ENCODE results near the gene DRD4. TPM values are rescaled to one million over a fixed set of nuclear protein-coding genes. Genes with fewer than 3 reads are reported as not detected.

The DRD4 gene
- total RNA-seq, 4 donors from 2014 or later, result not detected

GRCh38 chr11:590997-591396 is 46.1 kb upstream of the DRD4 start:
- H3K36me3 ChIP-seq, result peaks cover 0 to 69% of the 10 kb centered on the region in 2 donors
- in situ Hi-C loops (cut with MboI; ENCODE audit: low sequenced_read_pairs in 4 of 4), result no loop called here

GRCh38 chr11:592501-592900 is 44.6 kb upstream of the DRD4 start:
- Histone ChIP-seq H3K4me1 (no peaks in the 10 kb centered on the region), H3K36me3 (peaks cover 0 to 70% of the 10 kb centered on the region in 2 donors), H3K27me3 (no peaks in the 10 kb centered on the region), H3K4me3 (no peak overlapping the region), H3K9me3 (no peaks in the 10 kb centered on the region), H3K27ac (no peak overlapping the region)
- ATAC-seq, result no peak
- TF ChIP-seq POLR2A (IDR thresholded peaks at IDR 0.05), result no peak
- no peak for TF ChIP-seq CTCF (IDR thresholded peaks at IDR 0.05 in 4 of 5, conservative IDR thresholded peaks at IDR 0.05 in 1 of 5)
- DNase-seq, result no peak
- in situ Hi-C loops (cut with MboI; ENCODE audit: low sequenced_read_pairs in 4 of 4), result no loop called here
- intact Hi-C loops (cut with DNase I; ENCODE audit: low total_unique reads), result no loop called here

More at GRCh38 chr11:590997-591396, 46.1 kb upstream of the DRD4 start:
- TF ChIP-seq POLR2A (IDR thresholded peaks at IDR 0.05) (no peak), CTCF (IDR thresholded peaks at IDR 0.05 in 4 of 5, conservative IDR thresholded peaks at IDR 0.05 in 1 of 5) (no peak)
- no peaks in the 10 kb centered on the region for H3K4me1 ChIP-seq
- H3K9me3 ChIP-seq, result no peaks in the 10 kb centered on the region
- no peak overlapping the region for H3K27ac ChIP-seq
- DNase-seq (no peak), ATAC-seq (no peak)
- intact Hi-C loops (cut with DNase I; ENCODE audit: low total_unique reads), result no loop called here
- no peak overlapping the region for H3K4me3 ChIP-seq
- H3K27me3 ChIP-seq, result no peaks in the 10 kb centered on the region

- ATAC-seq (no peak), DNase-seq (no peak)
- H3K36me3 ChIP-seq, result peaks cover 0 to 70% of the 10 kb centered on the region in 2 donors
- intact Hi-C loops (cut with DNase I; ENCODE audit: low total_unique reads), result no loop called here
- no peak overlapping the region for H3K4me3 ChIP-seq
- H3K27ac ChIP-seq, result no peak overlapping the region
- no peaks in the 10 kb centered on the region for H3K9me3 ChIP-seq
- in situ Hi-C loops (cut with MboI; ENCODE audit: low sequenced_read_pairs in 4 of 4), result no loop called here
- no peaks in the 10 kb centered on the region for H3K4me1 ChIP-seq
- TF ChIP-seq POLR2A (IDR thresholded peaks at IDR 0.05), result no peak
- no peak for TF ChIP-seq CTCF (IDR thresholded peaks at IDR 0.05 in 4 of 5, conservative IDR thresholded peaks at IDR 0.05 in 1 of 5)
- no peaks in the 10 kb centered on the region for H3K27me3 ChIP-seq
Observed at GRCh38 chr11:592918-593317, 44.2 kb upstream of the DRD4 start.

- Histone ChIP-seq H3K9me3 (no peaks in the 10 kb centered on the region), H3K27ac (no peak overlapping the region), H3K4me1 (no peaks in the 10 kb centered on the region), H3K4me3 (no peak overlapping the region), H3K36me3 (peaks cover 0 to 71% of the 10 kb centered on the region in 2 donors), H3K27me3 (no peaks in the 10 kb centered on the region)
- in situ Hi-C loops (cut with MboI; ENCODE audit: low sequenced_read_pairs in 4 of 4), result no loop called here
- DNase-seq (no peak), ATAC-seq (no peak)
- TF ChIP-seq CTCF (IDR thresholded peaks at IDR 0.05 in 4 of 5, conservative IDR thresholded peaks at IDR 0.05 in 1 of 5) (no peak), POLR2A (IDR thresholded peaks at IDR 0.05) (no peak)
- intact Hi-C loops (cut with DNase I; ENCODE audit: low total_unique reads), result no loop called here
Observed at GRCh38 chr11:593347-593746, 43.7 kb upstream of the DRD4 start.

GRCh38 chr11:595400-595799 is 41.7 kb upstream of the DRD4 start:
- Histone ChIP-seq H3K27me3 (no peaks in the 10 kb centered on the region), H3K36me3 (peaks cover 0 to 83% of the 10 kb centered on the region in 2 donors), H3K9me3 (no peaks in the 10 kb centered on the region), H3K4me3 (no peak overlapping the region), H3K4me1 (no peaks in the 10 kb centered on the region), H3K27ac (no peak overlapping the region)
- no peak for ATAC-seq
- TF ChIP-seq POLR2A (IDR thresholded peaks at IDR 0.05), result no peak
- no peak for TF ChIP-seq CTCF (IDR thresholded peaks at IDR 0.05 in 4 of 5, conservative IDR thresholded peaks at IDR 0.05 in 1 of 5)
- in situ Hi-C loops (cut with MboI; ENCODE audit: low sequenced_read_pairs in 4 of 4) (no loop called here), intact Hi-C loops (cut with DNase I; ENCODE audit: low total_unique reads) (no loop called here)
- no peak for DNase-seq
